Measurements from ENCODE around the gene ERG28. TPM values are rescaled to one million over a fixed set of nuclear protein-coding genes. Genes with fewer than 3 reads are reported as not detected.
"Not testable (repeated sequence)": the region's sequence is repeated elsewhere in the genome, so short reads cannot be mapped to it uniquely, and the experiment has no call there.

ERG28 gene
- total and polyA plus RNA-seq, 8 donors: 4.2 to 13.2 (median 7.3) TPM

GRCh38 chr14:75602503-75602902 lies 58.2 kb downstream of the ERG28 start:
- H3K9me3 ChIP-seq: no peaks in the 10 kb centered on the region
- intact Hi-C loops (cut with DNase I): no loop called here
- H3K4me3 ChIP-seq: no peak overlapping the region
- ATAC-seq (no peak), DNase-seq (no peak), FAIRE-seq (no peak)
- WGBS, 2 donors: 20 to 29% methylated on average over 3 of the region's 3 CpGs
- no peak overlapping the region for H3K27ac ChIP-seq
- no peaks in the 10 kb centered on the region for H3K36me3 ChIP-seq
- TF ChIP-seq, protein P1, sequence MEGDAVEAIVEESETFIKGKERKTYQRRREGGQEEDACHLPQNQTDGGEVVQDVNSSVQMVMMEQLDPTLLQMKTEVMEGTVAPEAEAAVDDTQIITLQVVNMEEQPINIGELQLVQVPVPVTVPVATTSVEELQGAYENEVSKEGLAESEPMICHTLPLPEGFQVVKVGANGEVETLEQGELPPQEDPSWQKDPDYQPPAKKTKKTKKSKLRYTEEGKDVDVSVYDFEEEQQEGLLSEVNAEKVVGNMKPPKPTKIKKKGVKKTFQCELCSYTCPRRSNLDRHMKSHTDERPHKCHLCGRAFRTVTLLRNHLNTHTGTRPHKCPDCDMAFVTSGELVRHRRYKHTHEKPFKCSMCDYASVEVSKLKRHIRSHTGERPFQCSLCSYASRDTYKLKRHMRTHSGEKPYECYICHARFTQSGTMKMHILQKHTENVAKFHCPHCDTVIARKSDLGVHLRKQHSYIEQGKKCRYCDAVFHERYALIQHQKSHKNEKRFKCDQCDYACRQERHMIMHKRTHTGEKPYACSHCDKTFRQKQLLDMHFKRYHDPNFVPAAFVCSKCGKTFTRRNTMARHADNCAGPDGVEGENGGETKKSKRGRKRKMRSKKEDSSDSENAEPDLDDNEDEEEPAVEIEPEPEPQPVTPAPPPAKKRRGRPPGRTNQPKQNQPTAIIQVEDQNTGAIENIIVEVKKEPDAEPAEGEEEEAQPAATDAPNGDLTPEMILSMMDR (IDR thresholded peaks at IDR 0.05): no peak
- H3K27me3 ChIP-seq: no peaks in the 10 kb centered on the region
- H3K4me1 ChIP-seq: no peaks in the 10 kb centered on the region

DNA sequence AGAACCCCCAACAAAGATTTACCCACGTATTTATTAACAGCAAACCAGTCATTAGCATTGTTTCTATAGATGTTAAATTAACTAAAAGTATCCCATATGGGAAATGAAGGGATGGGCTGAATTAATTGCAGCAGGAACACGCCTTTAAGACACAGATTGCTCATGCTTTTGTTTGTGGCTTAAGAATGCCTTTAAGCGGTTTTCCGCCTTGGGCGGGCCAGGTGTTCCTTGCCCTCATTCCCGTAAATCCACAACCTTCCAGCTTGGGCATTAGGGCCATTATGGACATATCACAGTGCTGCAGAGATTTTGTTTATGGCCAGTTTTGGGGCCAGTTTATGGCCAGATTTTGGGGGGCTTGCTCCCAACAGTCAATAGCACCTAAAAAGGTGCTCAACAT lies 59.6 kb downstream of the ERG28 start:
- DNase-seq; H3K27me3 ChIP-seq; ATAC-seq; H3K9me3 ChIP-seq; H3K27ac ChIP-seq; H3K36me3 ChIP-seq; H3K4me3 ChIP-seq; intact Hi-C loops (cut with DNase I); H3K4me1 ChIP-seq; FAIRE-seq: not testable (repeated sequence)
- WGBS, 2 donors: 87 to 93% methylated on average over 6 of the region's 6 CpGs

DNA sequence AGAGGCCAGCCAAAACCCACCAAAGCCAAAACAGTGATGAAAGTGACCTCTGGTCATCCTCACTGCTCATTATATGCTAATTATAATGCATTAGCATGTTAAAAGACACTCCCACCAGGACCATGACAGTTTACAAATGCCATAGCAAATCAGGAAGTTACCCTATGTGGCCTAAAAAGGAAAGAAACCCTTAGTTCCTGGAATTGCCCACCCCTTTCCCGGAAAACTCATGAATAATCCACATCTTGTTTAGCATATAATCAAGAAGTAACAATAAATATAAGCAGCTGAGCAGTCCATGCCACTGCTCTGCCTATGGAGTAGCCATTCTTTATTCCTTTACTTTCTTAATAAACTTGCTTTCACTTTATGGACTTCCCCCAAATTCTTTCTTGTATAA lies 60.6 kb downstream of the ERG28 start:
- H3K9me3 ChIP-seq; FAIRE-seq; intact Hi-C loops (cut with DNase I); DNase-seq; H3K4me3 ChIP-seq; H3K27ac ChIP-seq; ATAC-seq; H3K27me3 ChIP-seq; H3K4me1 ChIP-seq; H3K36me3 ChIP-seq: not testable (repeated sequence)
- 71 to 88% methylated on average over 1 of the region's 1 CpG for WGBS, 2 donors

Other genes with a start within 250 kb of the ERG28 start
- gene JDP2, start 232.9 kb downstream of the ERG28 start, total RNA-seq: 10 to 100 TPM in 3 of 6 donors, 1 to 10 TPM in 3; 6.6 to 25.8 (median 9.7) TPM
- gene JDP2, start 232.9 kb downstream of the ERG28 start, polyA plus RNA-seq: 10 to 100 TPM; 12.5 to 13.1 TPM
- 1 to 10 TPM in 1 of 6 donors, under 1 TPM in 4, not detected in 1; 0.28 to 1.7 (median 0.63) TPM for gene BATF, start 138.4 kb downstream of the ERG28 start, total RNA-seq
- 1 to 10 TPM; 1.2 to 1.7 TPM for gene BATF, start 138.4 kb downstream of the ERG28 start, polyA plus RNA-seq
- 1 to 10 TPM; 1.3 to 6.3 (median 2.9) TPM for gene FLVCR2, start 82.3 kb downstream of the ERG28 start, total RNA-seq
- under 1 TPM; 0.33 to 0.42 TPM for gene FLVCR2, start 82.3 kb downstream of the ERG28 start, polyA plus RNA-seq
- 10 to 100 TPM; 11.0 to 22.6 (median 13.8) TPM for gene TTLL5, start 370 bp upstream of the ERG28 start, total RNA-seq
- 1 to 10 TPM; 7.6 to 8.1 TPM for gene TTLL5, start 370 bp upstream of the ERG28 start, polyA plus RNA-seq